GM21825 (cell line): ENCODE data around the gene CYP2C19.
"Not testable (repeated sequence)": the region's sequence is repeated elsewhere in the genome, so short reads cannot be mapped to it uniquely, and the experiment has no call there.

Experiments
- ATAC-seq: cut with Tn5 transposase; IDR thresholded peaks from one replicate; pipeline ENCODE4 v1.9.1; 2021; ENCODE audit warnings: mild to moderate bottlenecking, moderate library complexity; ENCODE audit not compliant: unreplicated experiment

The CYP2C19 gene

DNA sequence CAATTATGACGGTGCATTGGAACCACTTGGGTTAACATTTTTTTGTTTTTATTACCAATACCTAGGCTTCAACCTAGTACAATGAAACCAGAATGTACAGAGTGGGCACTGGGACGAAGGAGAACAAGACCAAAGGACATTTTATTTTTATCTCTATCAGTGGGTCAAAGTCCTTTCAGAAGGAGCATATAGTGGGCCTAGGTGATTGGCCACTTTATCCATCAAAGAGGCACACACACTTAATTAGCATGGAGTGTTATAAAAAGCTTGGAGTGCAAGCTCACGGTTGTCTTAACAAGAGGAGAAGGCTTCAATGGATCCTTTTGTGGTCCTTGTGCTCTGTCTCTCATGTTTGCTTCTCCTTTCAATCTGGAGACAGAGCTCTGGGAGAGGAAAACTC lies at the start of gene CYP2C19:
Gene CYP2C19 (plus strand): TSS at position 289 of the 400 bp plus-strand sequence. CDS start 25 bp downstream, at position 314.
- ATAC-seq, result no peak

DNA sequence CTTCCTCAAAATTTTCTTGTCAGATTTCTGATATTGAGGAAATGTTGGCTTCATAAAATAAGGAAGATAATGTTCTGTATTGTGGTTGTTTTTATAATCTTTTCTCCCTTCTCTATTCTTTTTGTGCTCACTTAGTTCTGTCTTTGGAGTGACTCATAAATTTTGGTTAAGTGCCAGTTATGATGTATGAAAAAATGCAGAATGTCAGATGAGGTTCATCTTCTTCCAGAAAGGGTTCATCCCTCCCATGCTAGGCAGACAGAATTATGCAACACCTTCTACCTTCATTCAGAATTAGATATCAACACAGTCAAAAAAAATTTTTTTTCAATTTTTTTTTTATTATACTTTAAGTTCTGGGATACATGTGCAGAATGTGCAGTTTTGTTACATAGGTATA lies 36.6 kb upstream of the CYP2C19 start:
- no peak for ATAC-seq

DNA sequence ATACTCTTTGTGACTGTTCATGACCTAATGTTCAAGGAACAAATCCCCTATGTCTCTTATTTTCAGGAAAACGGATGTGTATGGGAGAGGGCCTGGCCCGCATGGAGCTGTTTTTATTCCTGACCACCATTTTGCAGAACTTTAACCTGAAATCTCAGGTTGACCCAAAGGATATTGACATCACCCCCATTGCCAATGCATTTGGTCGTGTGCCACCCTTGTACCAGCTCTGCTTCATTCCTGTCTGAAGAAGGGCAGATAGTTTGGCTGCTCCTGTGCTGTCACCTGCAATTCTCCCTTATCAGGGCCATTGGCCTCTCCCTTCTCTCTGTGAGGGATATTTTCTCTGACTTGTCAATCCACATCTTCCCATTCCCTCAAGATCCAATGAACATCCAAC lies 27.3 kb upstream of the CYP2C19 start:
- ATAC-seq, result no peak

DNA sequence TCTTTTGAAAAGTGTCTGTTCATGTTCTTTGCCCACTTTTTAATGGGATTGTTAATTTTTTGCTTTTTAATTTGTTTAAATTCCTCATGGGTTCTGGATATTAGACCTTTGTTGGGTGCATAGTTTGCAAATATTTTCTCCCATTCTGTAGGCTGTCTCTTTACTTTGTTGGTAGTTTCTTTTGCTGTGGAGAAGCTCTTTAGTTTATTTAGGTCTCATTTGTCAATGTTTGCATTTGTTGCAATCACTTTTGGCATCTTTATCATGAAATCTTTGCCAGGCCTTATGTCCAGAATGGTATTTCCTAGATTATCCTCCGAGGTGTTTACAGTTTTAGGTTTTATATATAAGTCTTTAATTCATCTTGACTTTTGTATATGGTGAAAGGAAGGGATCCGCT lies 23.9 kb upstream of the CYP2C19 start:
- no peak for ATAC-seq

DNA sequence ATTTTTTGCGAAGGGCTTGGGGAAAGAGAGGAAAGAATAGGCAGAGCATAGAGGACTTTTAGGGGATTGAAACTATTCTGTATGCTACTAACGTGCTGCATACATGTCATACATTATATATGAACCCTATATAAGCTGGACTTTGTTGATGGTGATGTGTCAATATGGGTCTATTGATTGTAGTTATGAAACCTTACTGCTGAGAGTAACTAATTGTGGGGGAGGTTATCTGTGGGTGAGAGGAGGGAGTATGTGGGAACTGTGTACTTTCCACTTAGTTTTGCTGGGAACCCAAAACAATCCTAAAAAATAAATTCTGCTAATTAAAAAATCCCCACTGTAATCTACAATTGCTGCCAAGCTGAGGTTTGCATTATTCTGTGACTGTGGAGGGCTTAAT lies 15.3 kb upstream of the CYP2C19 start:
- ATAC-seq, result no peak

DNA sequence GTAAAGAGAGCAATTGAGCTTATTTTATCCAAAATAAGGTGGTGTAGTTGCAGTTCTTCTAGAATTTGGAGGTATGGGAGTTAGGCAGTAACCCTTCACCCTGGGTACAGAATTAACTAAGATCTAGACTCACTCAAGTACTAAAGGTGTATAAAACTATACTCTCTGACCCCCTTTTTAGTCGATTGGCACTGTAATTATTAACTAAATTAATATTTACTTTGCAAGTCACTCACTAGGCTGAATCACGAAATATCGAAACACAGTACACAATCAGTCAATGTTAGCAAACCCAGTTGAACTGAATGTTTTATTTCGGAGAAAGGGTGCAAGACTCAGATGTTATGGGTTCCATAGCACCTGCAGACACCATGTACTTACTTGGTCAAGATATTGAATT lies 14.6 kb upstream of the CYP2C19 start:
- no peak for ATAC-seq

DNA sequence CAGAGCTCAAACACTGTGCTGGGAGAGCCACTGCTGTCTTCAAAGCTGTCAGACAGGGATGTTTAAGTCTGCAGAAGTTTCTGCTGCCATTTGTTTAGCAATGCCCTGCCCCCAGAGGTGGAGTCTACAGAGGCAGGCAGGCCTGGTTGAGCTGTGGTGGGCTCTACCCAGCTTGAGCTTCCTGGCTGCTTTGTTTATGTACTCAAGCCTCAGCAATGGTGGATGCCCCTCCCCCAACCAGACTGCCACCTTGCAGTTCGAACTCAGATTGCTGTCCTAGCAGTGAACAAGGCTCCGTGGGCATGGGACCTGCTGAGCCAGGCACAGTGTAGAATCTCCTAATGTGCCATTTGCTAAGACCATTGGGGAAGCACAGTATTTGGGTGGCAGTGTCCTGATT lies 4.6 kb upstream of the CYP2C19 start:
- no peak for ATAC-seq

DNA sequence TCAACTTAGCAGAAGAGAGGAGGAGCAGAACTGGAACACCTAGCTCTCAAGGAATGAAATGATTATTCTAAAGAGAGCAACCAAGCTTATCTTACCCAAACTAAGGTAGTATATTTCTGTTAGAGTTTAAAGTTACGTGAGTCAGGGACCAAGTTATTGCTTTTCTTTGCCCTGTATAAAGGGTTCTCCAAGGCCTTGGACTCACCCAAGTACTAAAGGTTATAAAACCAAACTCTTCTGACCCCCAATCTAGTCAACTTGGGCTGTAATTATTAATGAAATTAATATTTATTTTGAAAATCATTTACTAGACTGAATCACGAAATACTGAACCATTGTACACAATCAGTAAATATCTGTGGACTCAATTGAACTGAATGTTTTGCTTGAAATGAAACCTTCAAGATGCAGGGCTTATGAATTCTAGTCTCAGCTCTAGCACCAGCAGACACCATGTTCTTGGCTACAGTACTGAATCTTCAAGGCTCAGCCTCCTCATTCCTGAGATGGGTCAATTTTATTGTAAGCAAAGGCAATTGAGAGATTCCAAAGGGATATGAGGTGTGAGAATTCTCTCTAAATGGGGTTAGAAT lies 1.8 kb upstream of the CYP2C19 start:
- ATAC-seq, result no peak

DNA sequence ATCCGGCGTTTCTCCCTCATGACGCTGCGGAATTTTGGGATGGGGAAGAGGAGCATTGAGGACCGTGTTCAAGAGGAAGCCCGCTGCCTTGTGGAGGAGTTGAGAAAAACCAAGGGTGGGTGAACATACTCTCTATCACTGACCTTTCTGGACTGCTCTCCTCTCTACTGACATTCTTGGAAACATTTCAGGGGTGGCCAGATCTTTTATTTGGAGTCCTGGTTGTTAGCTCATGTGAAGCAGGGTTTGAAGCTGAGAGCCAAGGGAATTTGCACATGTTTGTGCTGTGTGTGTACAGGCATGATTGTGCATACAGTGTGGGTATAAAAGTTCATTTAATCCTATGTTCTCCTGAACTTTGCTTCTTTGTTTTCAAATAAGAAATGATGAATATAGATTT lies 12.9 kb downstream of the CYP2C19 start:
- not testable (repeated sequence) for ATAC-seq

DNA sequence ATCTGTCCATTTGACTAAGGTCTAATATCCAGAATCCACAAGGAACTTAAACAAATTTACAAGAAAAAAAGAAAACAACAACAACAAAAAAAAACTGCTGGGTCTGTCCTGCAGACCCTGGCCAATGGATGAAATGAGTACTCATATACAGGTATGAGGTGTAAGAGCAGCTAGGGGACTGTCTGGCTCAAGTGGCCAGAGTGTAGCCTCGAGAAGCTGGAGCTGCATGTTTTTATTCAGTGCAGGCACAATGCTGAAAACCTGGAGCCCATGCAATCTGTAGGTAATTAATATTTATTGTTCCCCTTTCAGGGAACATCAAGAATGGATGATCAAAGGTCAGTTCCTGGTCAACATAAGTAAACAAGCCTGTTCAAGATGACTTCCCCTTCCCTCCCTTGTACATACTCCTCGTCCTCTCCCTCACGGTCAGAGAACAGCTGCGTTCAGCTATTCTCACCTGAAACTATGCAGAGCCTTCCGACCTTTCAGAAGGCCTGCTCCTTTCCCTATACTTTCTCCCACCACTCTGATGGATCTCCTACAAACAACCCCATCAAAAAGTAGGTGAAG lies 15.5 kb downstream of the CYP2C19 start:
- no peak for ATAC-seq

DNA sequence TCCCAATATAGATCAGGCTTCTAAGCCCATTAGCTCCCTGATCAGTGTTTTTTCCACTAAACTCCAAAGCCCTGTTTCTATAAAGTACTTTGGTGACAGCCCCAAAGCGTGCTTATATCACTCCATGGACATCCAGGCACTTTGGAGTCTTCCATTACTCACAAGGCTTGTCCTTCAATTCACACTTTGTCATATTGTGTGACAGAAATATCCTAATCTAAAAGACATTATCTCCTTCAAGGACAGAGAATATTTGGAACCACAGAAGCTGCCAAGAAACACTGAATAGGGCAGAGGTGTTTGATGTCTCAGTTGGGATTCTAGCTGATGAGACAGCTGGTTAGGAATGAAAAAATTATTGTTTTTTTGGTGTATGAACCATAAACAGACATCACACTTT lies 18.4 kb downstream of the CYP2C19 start:
- no peak for ATAC-seq

DNA sequence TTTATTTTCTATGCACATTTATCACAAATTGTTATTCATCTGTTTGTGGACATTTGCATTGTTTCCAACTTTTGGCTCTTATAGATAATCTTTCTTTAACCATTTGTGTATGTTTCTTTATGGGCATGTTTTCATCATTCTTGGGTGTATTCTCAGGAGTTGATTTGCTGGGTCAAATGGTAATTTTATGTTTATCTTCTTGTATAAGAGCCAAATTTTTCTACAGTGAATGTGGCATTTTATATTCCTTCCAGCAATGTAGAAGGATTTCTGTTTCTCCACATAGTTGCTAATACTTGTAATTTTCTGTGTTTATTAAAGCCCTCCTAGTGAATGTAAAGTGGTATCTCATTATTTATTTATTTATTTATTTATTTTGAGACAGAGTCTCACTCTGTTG lies 21.8 kb downstream of the CYP2C19 start:
- ATAC-seq, result no peak

DNA sequence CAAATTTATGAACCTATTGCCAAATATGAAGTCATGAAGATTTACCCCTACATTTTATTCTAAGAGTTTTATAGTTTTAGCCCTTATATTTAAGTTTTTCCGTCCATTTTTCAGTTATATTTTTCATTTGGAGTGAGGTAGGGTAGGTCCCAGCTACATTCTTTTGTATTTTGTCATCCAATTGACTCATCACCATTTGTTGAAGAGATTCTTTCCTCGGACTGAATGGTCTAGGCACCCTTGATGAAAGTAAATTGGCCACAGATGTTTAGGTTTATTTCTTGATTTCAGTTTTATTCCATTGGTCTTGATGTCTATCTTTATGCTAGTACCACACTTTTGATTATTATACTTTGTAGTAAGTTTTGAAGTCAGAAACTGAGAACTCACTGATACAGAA lies 22.7 kb downstream of the CYP2C19 start:
- no peak for ATAC-seq

DNA sequence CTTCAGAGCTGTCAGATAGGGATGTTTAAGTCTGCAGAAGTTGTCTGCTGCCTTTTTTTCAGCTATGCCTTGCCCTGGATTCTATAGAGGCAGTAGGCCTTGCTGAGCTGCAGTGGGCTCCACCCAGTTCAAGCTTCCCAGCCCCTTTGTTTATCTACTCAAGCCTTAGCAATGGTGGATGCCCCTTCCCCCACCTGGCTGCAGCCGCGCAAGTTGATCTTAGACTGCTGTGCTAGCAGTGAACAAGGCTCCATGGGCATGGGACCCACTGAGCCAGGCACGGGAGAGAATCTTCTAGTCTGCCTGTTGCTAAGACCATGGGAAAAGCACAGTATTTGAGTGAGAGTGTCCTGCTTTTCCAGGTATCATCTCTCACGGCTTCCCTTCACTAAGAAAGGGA lies 38.1 kb downstream of the CYP2C19 start:
- not testable (repeated sequence) for ATAC-seq

DNA sequence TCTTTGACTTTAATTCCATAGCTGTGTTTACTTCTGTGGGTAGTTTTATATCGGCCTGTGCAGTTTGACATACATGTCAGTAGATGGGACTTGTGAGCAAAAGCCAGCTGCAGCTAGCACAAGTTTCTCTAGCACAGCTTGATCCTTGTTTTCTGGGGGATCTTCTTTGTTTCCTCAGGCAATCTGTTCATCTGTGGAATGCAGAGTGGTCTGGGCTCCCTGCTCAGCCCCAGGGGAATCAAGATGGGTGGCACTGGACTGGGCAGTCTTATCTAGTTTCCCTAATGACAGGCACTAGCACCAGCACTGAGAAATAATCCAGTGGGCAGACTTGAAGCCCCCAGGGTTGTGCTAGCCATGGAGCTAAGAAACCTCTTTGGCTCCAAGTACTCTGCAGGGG lies 40.8 kb downstream of the CYP2C19 start:
- ATAC-seq, result no peak

DNA sequence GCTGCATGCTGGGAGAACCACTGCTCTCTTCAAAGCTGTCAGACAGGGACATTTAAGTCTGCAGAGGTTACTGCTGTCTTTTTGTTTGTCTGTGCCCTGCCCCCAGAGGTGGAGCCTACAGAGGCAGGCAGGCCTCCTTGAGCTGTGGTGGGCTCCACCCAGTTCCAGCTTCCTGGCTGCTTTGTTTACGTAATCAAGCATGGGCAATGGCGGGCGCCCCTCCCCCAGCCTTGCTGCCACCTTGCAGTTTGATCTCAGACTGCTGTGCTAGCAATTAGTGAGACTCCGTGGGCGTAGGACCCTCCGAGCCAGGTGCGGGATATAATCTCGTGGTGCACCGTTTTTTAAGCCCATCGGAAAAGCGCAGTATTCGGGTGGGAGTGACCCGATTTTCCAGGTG lies 67.5 kb downstream of the CYP2C19 start:
- not testable (repeated sequence) for ATAC-seq

DNA sequence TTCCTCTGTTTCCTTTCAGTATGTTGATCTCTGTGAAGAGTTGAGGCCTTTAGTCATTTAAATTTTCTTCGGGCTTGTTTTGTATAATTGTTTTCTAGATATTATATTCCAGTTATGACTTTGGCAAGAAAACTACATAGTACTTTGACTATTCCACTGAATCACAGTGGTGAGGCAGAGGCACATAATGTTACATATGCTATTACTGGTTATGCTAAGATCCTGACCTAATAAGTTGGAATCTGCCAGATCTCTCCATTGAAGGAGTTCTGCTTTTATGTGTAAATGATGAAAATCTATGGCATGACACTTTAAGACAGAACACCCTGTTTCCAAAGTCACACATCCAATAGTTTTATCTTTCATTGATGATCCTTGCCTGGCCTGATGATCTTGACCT lies 83.7 kb downstream of the CYP2C19 start:
- no peak for ATAC-seq

DNA sequence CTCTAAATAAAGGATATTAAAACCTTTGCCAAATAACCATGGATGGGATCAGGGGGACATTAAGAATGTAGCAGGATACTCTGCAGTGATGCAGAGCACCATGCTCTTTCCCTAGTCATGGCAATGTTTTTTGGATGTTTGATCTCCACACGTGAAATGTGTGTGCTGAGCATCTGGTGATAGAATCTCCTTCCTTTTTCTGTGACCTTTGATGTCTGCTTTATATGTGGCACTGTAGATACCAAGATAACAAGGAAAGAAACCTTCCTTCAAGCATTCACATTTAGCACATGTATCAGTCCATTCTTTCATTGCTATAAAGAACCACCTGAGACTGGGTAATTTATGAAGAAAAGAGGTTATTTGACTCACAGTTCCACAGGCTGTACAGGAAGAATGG lies 88.3 kb downstream of the CYP2C19 start:
- ATAC-seq, result no peak

DNA sequence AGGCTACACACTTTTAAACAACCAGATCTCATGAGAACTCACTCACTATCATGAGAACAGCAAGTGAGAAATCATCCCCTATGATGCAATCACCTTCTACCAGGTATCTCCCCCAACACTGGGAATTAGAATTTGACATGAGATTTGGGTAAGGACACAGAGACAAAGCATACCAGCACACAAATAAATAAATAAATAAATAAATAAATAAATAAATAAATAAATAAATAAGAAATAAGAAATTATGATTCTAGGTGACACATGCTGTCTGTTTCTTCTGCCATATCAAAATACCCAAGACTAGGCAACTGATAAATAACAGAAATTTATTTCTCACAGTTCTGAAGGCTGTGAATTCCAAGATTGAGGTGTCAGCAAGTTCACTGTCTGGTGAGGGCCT lies 88.8 kb downstream of the CYP2C19 start:
- no peak for ATAC-seq

DNA sequence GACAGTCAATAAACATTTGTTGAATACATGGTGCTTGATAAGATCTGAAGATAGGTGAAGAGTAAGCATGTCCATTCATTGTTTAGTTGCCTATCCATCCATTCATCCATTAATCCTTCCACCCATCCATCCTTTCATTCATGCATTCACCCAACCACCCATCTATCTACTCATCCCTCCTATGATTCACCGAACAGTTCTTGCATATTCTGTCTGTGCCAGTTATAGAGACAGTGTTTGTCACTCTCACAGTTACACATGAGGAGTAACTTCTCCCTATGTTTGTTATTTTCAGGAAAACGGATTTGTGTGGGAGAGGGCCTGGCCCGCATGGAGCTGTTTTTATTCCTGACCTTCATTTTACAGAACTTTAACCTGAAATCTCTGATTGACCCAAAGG lies 90.0 kb downstream of the CYP2C19 start:
- no peak for ATAC-seq

DNA sequence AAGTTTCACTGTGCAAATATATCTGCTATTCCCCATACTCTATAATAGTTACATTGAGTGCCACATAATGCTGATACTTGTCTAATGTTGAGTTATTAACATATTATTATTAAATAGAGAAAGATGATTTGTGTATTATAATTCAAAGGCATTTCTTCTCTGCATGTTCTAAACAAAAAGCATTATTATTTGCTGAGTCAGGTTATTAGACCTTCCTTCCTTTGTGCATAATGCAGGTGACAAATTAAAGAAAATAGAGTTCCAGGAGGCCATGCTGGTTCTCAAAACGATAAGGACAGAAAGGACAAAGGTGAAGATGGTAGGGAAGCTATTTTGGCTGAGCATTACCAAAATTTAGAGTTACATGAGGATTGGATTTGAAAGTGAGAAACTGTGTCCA lies 90.6 kb downstream of the CYP2C19 start:
- no peak for ATAC-seq

DNA sequence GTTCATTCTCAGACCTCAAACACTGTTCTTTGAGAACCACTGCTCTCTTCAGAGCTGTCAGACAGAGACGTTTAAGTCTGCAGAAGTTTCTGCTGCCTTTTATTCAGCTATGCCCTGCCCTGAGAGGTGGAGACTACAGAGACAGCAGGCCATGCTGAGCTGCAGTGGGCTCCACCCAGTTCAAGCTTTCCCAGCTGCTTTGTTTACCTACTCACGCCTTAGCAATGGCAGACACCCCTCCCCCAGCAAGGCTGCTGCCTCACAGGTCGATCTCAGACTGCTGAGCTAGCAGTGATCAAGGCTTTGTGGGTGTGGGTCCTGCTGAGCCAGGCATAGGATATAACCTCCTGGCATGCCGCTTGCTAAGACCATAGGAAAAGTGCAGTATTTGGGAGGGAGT lies 95.5 kb downstream of the CYP2C19 start:
- ATAC-seq, result no peak

DNA sequence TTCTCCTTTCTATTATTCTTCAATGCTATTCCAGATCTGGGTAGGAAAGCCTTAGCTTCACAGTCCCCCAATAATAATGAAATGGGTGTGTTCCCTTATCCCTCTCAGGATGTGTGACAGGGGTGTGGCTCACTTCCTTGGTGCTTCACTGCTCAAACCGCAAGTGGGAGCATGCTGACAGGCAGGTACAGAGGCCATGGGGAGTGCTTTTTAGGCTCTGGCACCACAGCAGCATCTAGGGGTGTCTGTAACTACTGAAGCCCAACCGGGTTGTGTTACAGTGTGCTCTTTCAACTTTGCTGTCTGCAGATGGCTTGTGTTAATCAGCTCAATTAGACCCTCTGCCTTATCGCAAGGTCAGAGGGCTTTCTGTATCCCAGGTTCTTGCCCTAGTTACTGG lies 96.6 kb downstream of the CYP2C19 start:
- ATAC-seq, result no peak
